Stomach (tissue), 9 donors: ENCODE data around the gene RECK. TPM values are rescaled to one million over a fixed set of nuclear protein-coding genes. Genes with fewer than 3 reads are reported as not detected.
"Not testable (repeated sequence)": the region's sequence is repeated elsewhere in the genome, so short reads cannot be mapped to it uniquely, and the experiment has no call there.

Experiments
- DNase-seq, 2 donors: peaks; one replicate each; pipeline versions ENCODE4 v3.0.0 to v3.0.0-alpha.2; 2013 to 2019
- H3K27ac ChIP-seq, 5 donors: fragments of 200-600 bp in 4 of 5; sonication (generic) in 4 of 5; one replicate each; pipeline ENCODE4 v1.5.1; 2013 to 2019; ENCODE audit warnings: mild to moderate bottlenecking in 1 of 5, moderate library complexity in 1 of 5
- H3K27me3 ChIP-seq, 3 donors: fragments of 200-600 bp; sonication (generic); one replicate each; pipeline ENCODE4 v1.5.1; 2017 to 2019; ENCODE audit warnings: mixed run types in 1 of 3
- H3K36me3 ChIP-seq, 4 donors: fragments of 200-600 bp; sonication (generic); 1 replicate in 3 of 4; 2 replicates in 1 of 4; pipeline ENCODE4 v1.5.1; 2016 to 2019
- H3K4me1 ChIP-seq, 4 donors: fragments of 200-600 bp; sonication (generic); one replicate each; pipeline ENCODE4 v1.5.1; 2016 to 2019
- H3K4me3 ChIP-seq, 4 donors: fragments of 200-600 bp; sonication (generic) in 3 of 4; one replicate each; pipeline ENCODE4 v1.5.1; 2016 to 2019; ENCODE audit warnings: mild to moderate bottlenecking in 1 of 4
- H3K9me3 ChIP-seq, 4 donors: fragments of 200-600 bp; sonication (generic); one replicate each; pipeline ENCODE4 v1.5.1; 2016 to 2019
- CTCF ChIP-seq, 7 experiments: fragments of 450-650 bp in 4 of 7; fragments of 200-600 bp in 3 of 7; sonication (generic) in 3 of 7; IDR thresholded peaks; one replicate each; pipeline ENCODE4 v1.5.1; 2016 to 2019; ENCODE audit warnings: antibody characterized with exemption in 7 of 7, control low read depth in 2 of 7, mild to moderate bottlenecking in 1 of 7
- EP300 ChIP-seq: sonication (generic); formaldehyde crosslinking; IDR thresholded peaks from one replicate; pipeline ENCODE4 v1.6.1; 2017; ENCODE audit warnings: antibody characterized with exemption
- POLR2A ChIP-seq, 4 donors: fragments of 450-650 bp; IDR thresholded peaks; one replicate each; pipeline ENCODE4 v1.6.1; 2016; ENCODE audit warnings: antibody characterized with exemption in 4 of 4, control low read depth in 2 of 4, mild to moderate bottlenecking in 1 of 4, moderate library complexity in 1 of 4
- POLR2AphosphoS5 ChIP-seq, 3 donors: sonication (generic); formaldehyde crosslinking; IDR thresholded peaks; one replicate each; pipeline ENCODE4 v1.6.1; 2016; ENCODE audit warnings: antibody characterized with exemption in 3 of 3
- WGBS, 5 donors: extraction: QIAGEN DNeasy Blood & Tissue Kit in 3 of 5; methylation state at CpG; one replicate each; pipeline versions ENCODE4 v1.1.5 to v1.1.7; 2013 to 2018; 5-methylcytosine and 5-hydroxymethylcytosine counted together
- intact Hi-C: fragments of 100-400 bp; cut with DNase I; formaldehyde crosslinking; loops from one replicate; pipeline ENCODE4 v1.15.1; 2023; ENCODE audit warnings: low total_unique reads
- polyA plus RNA-seq, 3 donors: library from polyadenylated mRNA; stranded (reverse); fragments of 200-250 nt; gene quantifications; one replicate each; pipeline ENCODE4 v1.2.3, GENCODE V29; 2013
- total RNA-seq, 5 donors: library from RNA; depleted of rRNA; stranded (reverse); fragments of >200 nt; gene quantifications; one replicate each; pipeline versions ENCODE4 v1.1.0 to v1.2.3, GENCODE V29; 2014 to 2016
- donor health status: healthy with polysubstance abuse.
- donor health status: Bipolar disorder and iron deficiency.
- donor health status: healthy.

RECK gene
- total and polyA plus RNA-seq, 8 donors = 2.3 to 19.3 (median 4.8) TPM

DNA sequence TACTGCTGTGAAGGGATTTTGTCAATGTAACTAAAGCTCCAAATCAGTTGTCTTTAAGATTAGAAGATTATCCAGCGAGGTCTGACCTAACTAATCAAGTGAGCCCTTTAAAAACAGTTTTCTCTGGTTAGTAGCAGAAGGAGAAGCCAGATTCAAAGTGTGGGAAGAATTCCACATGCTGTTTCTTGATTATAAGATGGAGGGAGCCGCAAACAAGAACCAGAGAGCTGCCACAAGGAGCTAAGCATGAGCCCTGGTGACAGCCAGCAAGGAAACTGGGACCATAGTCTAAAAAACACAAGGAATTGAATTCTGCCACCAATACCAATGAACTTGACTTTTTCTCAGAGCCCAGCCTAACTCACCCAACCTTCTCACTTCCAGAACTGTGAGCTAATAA is 41.8 kb upstream of the RECK start:
- intact Hi-C loops = no loop called here
- TF ChIP-seq CTCF (IDR thresholded peaks at IDR 0.05) (no peak), POLR2A (IDR thresholded peaks at IDR 0.05) (no peak), EP300 (no peak), POLR2AphosphoS5 (IDR thresholded peaks at IDR 0.05) (no peak)
- 45 to 60% (median 54%) methylated on average over 2 of the region's 2 CpGs for WGBS, 5 donors

DNA sequence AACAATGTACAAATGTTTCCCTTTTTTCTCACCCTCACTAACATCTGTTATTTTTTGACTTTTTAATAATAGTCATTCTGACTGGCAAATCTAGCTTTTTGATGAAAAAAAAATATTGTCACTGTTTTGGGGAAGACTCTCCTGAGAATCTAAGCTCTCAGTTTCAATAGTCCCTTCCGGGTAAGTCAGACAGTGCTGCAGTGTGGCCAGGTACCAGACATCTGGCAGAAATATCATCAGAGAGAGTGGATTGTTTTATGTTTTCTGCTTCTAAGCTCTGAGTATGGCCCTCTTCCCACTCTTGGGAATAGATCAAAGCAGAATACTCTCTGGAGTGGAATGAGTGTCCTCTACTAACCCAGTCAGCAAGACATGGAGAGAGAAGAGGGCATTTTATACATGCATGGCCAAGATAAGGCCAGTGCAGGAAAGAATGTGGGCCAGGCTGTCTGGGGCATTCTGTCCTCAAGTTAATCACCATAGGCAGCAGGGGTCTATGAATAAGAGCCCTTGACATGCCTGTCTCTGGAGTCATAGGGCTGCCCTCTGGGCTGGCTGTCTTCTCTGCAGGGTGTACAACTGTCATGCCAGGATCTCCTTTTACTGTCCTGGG is 40.2 kb upstream of the RECK start:
- no peak for DNase-seq
- Histone ChIP-seq H3K4me1 (no peaks in the 10 kb centered on the region), H3K36me3 (no peaks in the 10 kb centered on the region), H3K27me3 (peaks cover 0 to 3% (median 0%) of the 10 kb centered on the region in 3 donors), H3K4me3 (no peak overlapping the region), H3K9me3 (peaks cover 0 to 8% (median 6%) of the 10 kb centered on the region in 4 donors), H3K27ac (no peak overlapping the region)
- TF ChIP-seq EP300 (no peak), CTCF (IDR thresholded peaks at IDR 0.05) (no peak), POLR2AphosphoS5 (IDR thresholded peaks at IDR 0.05) (no peak), POLR2A (IDR thresholded peaks at IDR 0.05) (no peak)
- WGBS, 5 donors = 72 to 96% (median 89%) methylated on average over 1 of the region's 1 CpG
- intact Hi-C loops = no loop called here

More for the DNA sequence above, 41.8 kb upstream of the RECK start:
- H3K27me3 ChIP-seq = peaks cover 0 to 8% (median 0%) of the 10 kb centered on the region in 3 donors
- peaks cover 0 to 8% (median 6%) of the 10 kb centered on the region in 4 donors for H3K9me3 ChIP-seq
- H3K27ac ChIP-seq = no peak overlapping the region
- DNase-seq = no peak
- H3K4me1 ChIP-seq = no peaks in the 10 kb centered on the region
- no peak overlapping the region for H3K4me3 ChIP-seq
- no peaks in the 10 kb centered on the region for H3K36me3 ChIP-seq

- intact Hi-C loops, H3K27ac ChIP-seq: not testable (repeated sequence)
These were observed 39.7 kb upstream of the RECK start for GRCh38 chr9:35997016-35997415.

DNA sequence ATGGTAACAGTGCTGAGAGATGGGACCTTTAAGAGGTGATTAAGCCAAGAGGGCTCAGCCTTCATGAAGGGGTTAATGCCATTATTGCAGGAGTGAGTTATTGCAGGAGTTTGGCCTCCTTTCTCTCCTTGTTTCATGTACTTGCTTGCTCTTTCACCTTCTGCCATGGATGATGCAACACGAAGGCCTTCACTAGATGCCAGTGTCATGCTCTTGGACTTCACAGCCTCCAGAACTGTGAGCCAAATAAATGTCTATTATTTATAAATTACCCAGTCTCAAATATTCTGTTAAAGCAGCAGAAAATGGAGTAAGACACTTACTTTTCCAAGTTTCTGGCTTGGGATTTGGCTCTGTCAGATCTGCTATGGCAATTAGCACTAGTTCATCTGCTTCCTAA is 38.4 kb upstream of the RECK start:
- Histone ChIP-seq H3K27me3 (peaks cover 0 to 11% (median 0%) of the 10 kb centered on the region in 3 donors), H3K4me3 (no peak overlapping the region), H3K4me1 (no peaks in the 10 kb centered on the region), H3K27ac (no peak overlapping the region), H3K9me3 (peaks cover 0 to 8% (median 6%) of the 10 kb centered on the region in 4 donors), H3K36me3 (no peaks in the 10 kb centered on the region)
- no peak for TF ChIP-seq CTCF (IDR thresholded peaks at IDR 0.05)
- no peak for TF ChIP-seq POLR2AphosphoS5 (IDR thresholded peaks at IDR 0.05)
- no peak for TF ChIP-seq POLR2A (IDR thresholded peaks at IDR 0.05)
- no peak for TF ChIP-seq EP300
- DNase-seq = no peak
- 93 to 100% (median 95%) methylated on average over 1 of the region's 1 CpG for WGBS, 5 donors
- intact Hi-C loops = no loop called here

More at GRCh38 chr9:35997016-35997415, 39.7 kb upstream of the RECK start:
- H3K27me3 ChIP-seq, H3K9me3 ChIP-seq, H3K4me3 ChIP-seq, H3K36me3 ChIP-seq, DNase-seq, H3K4me1 ChIP-seq: not testable (repeated sequence)
- WGBS, 5 donors = 83 to 95% (median 90%) methylated on average over 4 of the region's 4 CpGs

DNA sequence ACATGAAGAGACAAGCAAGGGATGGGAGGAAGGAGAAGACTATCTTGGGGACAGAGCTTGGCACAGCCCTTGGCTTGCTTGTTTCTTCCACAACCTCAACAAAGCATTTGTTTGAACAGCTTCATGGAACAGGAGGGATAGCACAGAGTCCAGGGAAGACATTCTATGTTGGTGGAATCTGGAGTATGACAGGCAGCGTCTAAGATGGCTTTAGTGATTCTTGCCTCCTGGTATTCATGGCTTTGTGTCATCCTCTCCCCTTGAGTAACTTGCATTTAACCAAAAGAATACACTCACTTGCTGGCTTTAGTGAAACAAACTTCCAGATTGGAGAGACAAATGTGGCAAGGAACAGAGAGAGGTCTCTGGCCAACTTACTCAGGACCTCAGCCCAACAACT is 30.8 kb upstream of the RECK start:
- Histone ChIP-seq H3K9me3 (peaks cover 0 to 8% (median 7%) of the 10 kb centered on the region in 4 donors), H3K4me3 (no peak overlapping the region), H3K4me1 (peaks cover 0 to 12% (median 3%) of the 10 kb centered on the region in 4 donors), H3K36me3 (no peaks in the 10 kb centered on the region), H3K27me3 (peaks cover 0 to 19% (median 0%) of the 10 kb centered on the region in 3 donors), H3K27ac (no peak overlapping the region)
- intact Hi-C loops = no loop called here
- TF ChIP-seq EP300 = no peak
- no peak for TF ChIP-seq POLR2A (IDR thresholded peaks at IDR 0.05)
- no peak for TF ChIP-seq CTCF (IDR thresholded peaks at IDR 0.05)
- no peak for TF ChIP-seq POLR2AphosphoS5 (IDR thresholded peaks at IDR 0.05)
- no peak for DNase-seq
- WGBS, 5 donors = 80 to 100% (median 85%) methylated on average over 1 of the region's 1 CpG
